Neural progenitor cell (in vitro differentiated cells): ENCODE measurements around the gene RNF225. TPM values are rescaled to one million over a fixed set of nuclear protein-coding genes. Genes with fewer than 3 reads are reported as not detected.
A peak's percentile ranks its signal among the peaks of the same experiment; 100 is the strongest.

Experiments
- DNase-seq: peaks from one replicate; pipeline ENCODE4 v3.0.0-alpha.2; 2016; ENCODE audit warnings: low spot score
- H2AFZ ChIP-seq: fragments of 200-600 bp; sonication (generic); replicated peaks from 2 replicates; pipeline ENCODE4 v1.6.1; 2016; ENCODE audit warnings: antibody characterized with exemption
- H3F3A ChIP-seq: fragments of 200-600 bp; sonication (generic); 2 replicates; pipeline ENCODE4 v1.6.1; 2016; ENCODE audit warnings: antibody characterized with exemption, low read depth
- H3K27ac ChIP-seq: fragments of 200-600 bp; sonication (generic); 2 replicates; pipeline ENCODE4 v1.5.1; 2016; ENCODE audit warnings: mild to moderate bottlenecking
- H3K27me3 ChIP-seq: fragments of 200-600 bp; sonication (generic); 2 replicates; pipeline ENCODE4 v1.6.1; 2016; ENCODE audit warnings: mild to moderate bottlenecking, moderate library complexity
- H3K36me3 ChIP-seq: fragments of 200-600 bp; sonication (generic); 2 replicates; pipeline ENCODE4 v1.5.1; 2016
- H3K4me1 ChIP-seq: fragments of 200-600 bp; sonication (generic); 2 replicates; pipeline ENCODE4 v1.6.1; 2016; ENCODE audit warnings: mixed run types
- H3K4me2 ChIP-seq: fragments of 200-600 bp; sonication (generic); 2 replicates; pipeline ENCODE4 v1.6.1; 2016
- H3K4me3 ChIP-seq: fragments of 200-600 bp; sonication (generic); 2 replicates; pipeline ENCODE4 v1.5.1; 2016
- H3K79me2 ChIP-seq: fragments of 200-600 bp; sonication (generic); 2 replicates; pipeline ENCODE4 v1.6.1; 2016; ENCODE audit warnings: low read depth
- H3K9ac ChIP-seq: fragments of 200-600 bp; sonication (generic); 2 replicates; pipeline ENCODE4 v1.6.1; 2016
- H3K9me3 ChIP-seq: fragments of 200-600 bp; sonication (generic); 2 replicates; pipeline ENCODE4 v1.5.1; 2016; ENCODE audit warnings: low read depth
- H4K20me1 ChIP-seq: fragments of 200-600 bp; sonication (generic); 2 replicates; pipeline ENCODE4 v1.6.1; 2016; ENCODE audit warnings: low read depth
- H3K27ac Mint-ChIP-seq: 3 replicates; pipeline ENCODE4 v1.8.0; 2021; ENCODE audit warnings: mixed read lengths
- H3K27me3 Mint-ChIP-seq: 2 replicates; pipeline ENCODE4 v1.8.0; 2022; ENCODE audit warnings: low read depth, mild to moderate bottlenecking, inconsistent platforms, moderate library complexity, mixed read lengths; ENCODE audit not compliant: insufficient read depth
- H3K36me3 Mint-ChIP-seq: 3 replicates; pipeline ENCODE4 v1.8.0; 2021; ENCODE audit warnings: mixed read lengths
- H3K4me1 Mint-ChIP-seq: 3 replicates; pipeline ENCODE4 v1.8.0; 2021; ENCODE audit warnings: mixed read lengths
- H3K4me3 Mint-ChIP-seq: 3 replicates; pipeline ENCODE4 v1.8.0; 2021; ENCODE audit warnings: mild to moderate bottlenecking, moderate library complexity, mixed read lengths
- H3K9me3 Mint-ChIP-seq: 3 replicates; pipeline ENCODE4 v1.8.0; 2020; ENCODE audit warnings: mixed read lengths
- CTCF ChIP-seq: fragments of 200-600 bp; sonication (generic); IDR thresholded peaks from 2 replicates; pipeline ENCODE4 v1.5.1; 2017; ENCODE audit warnings: antibody characterized with exemption, mild to moderate bottlenecking
- EZH2 ChIP-seq: fragments of 200-600 bp; sonication (generic); IDR thresholded peaks from 2 replicates; pipeline ENCODE4 v1.6.1; 2017; ENCODE audit warnings: antibody characterized with exemption, mild to moderate bottlenecking, moderate library complexity
- EZH2phosphoT487 ChIP-seq: fragments of 200-600 bp; sonication (generic); IDR thresholded peaks from 2 replicates; pipeline ENCODE4 v1.6.1; 2017; ENCODE audit warnings: antibody characterized with exemption
- total RNA-seq: library from RNA; depleted of rRNA; stranded (reverse); fragments of >200 nt; gene quantifications from 2 replicates; pipeline ENCODE4 v1.2.3, GENCODE V29; 2015; ENCODE audit warnings: low replicate concordance

The RNF225 gene
- total RNA-seq, 1 donor from 2014 or later = not detected

- peaks cover 33% of the 10 kb centered on the region for H3K4me1 Mint-ChIP-seq
- H3K27me3 Mint-ChIP-seq = peaks cover 14% of the 10 kb centered on the region
- DNase-seq = peak; percentile 98
- no peak for TF ChIP-seq CTCF
- TF ChIP-seq EZH2 = no peak
- TF ChIP-seq EZH2phosphoT487 = no peak
- H3K27ac Mint-ChIP-seq = peak within 1 kb of the TSS; percentile 99
- peaks cover 16% of the 10 kb centered on the region for H3K4me1 ChIP-seq
- peak within 1 kb of the TSS; percentile 77 for H2AFZ ChIP-seq
- H3K36me3 ChIP-seq = no peaks in the 10 kb centered on the region
- H3K9me3 ChIP-seq = no peaks in the 10 kb centered on the region
- peak within 1 kb of the TSS; percentile 77 for H3K4me3 ChIP-seq
- peaks cover 32% of the 10 kb centered on the region for H3F3A ChIP-seq
- H3K4me2 ChIP-seq = peak within 1 kb of the TSS; percentile 97
- H3K27ac ChIP-seq = peak within 1 kb of the TSS; percentile 90
- peaks cover 13% of the 10 kb centered on the region for H3K36me3 Mint-ChIP-seq
- H3K9me3 Mint-ChIP-seq = no peaks in the 10 kb centered on the region
- H3K4me3 Mint-ChIP-seq = peak within 1 kb of the TSS; percentile 97
- H3K9ac ChIP-seq = peak within 1 kb of the TSS; percentile 79
- peaks cover 56% of the 10 kb centered on the region for H3K79me2 ChIP-seq
- peaks cover 10% of the 10 kb centered on the region for H4K20me1 ChIP-seq
- no peaks in the 10 kb centered on the region for H3K27me3 ChIP-seq
These were observed 8.7 kb upstream of the RNF225 start, which contains the start of gene RPS5 for GRCh38 chr19:58386576-58387337. Gene RPS5 (plus strand): TSS chr19:58387269. CDS start chr19:58388138, 869 bp downstream.

GRCh38 chr19:58387338-58388174, 7.9 kb upstream of the RNF225 start:
- Histone ChIP-seq H3K27ac (no peak overlapping the region), H3F3A (peaks cover 29% of the 10 kb centered on the region), H3K79me2 (peaks cover 58% of the 10 kb centered on the region), H3K9me3 (no peaks in the 10 kb centered on the region), H3K4me1 (peaks cover 14% of the 10 kb centered on the region), H3K4me3 (peak overlapping the region; percentile 77), H4K20me1 (peaks cover 10% of the 10 kb centered on the region), H3K36me3 (no peaks in the 10 kb centered on the region), H3K27me3 (no peaks in the 10 kb centered on the region), H3K9ac (peak overlapping the region; percentile 67), H2AFZ (no peak overlapping the region), H3K4me2 (peak overlapping the region; percentile 97)
- Mint-ChIP-seq H3K4me1 (peaks cover 28% of the 10 kb centered on the region), H3K27me3 (peaks cover 10% of the 10 kb centered on the region), H3K4me3 (peak overlapping the region; percentile 97), H3K36me3 (peaks cover 16% of the 10 kb centered on the region), H3K9me3 (no peaks in the 10 kb centered on the region), H3K27ac (peak overlapping the region; percentile 99)
- no peak for DNase-seq
- TF ChIP-seq CTCF (peak; percentile 11), EZH2phosphoT487 (no peak), EZH2 (no peak)

- H3K4me1 Mint-ChIP-seq = peaks cover 28% of the 10 kb centered on the region
- peaks cover 10% of the 10 kb centered on the region for H4K20me1 ChIP-seq
- no peak overlapping the region for H3K27ac Mint-ChIP-seq
- H2AFZ ChIP-seq = no peak overlapping the region
- peak overlapping the region; percentile 77 for H3K4me3 ChIP-seq
- peaks cover 16% of the 10 kb centered on the region for H3K36me3 Mint-ChIP-seq
- no peak for DNase-seq
- H3K4me1 ChIP-seq = peaks cover 14% of the 10 kb centered on the region
- H3K4me2 ChIP-seq = peak overlapping the region; percentile 97
- peaks cover 29% of the 10 kb centered on the region for H3F3A ChIP-seq
- peak overlapping the region; percentile 67 for H3K9ac ChIP-seq
- H3K27ac ChIP-seq = no peak overlapping the region
- no peak for TF ChIP-seq EZH2phosphoT487
- TF ChIP-seq CTCF = no peak
- no peak for TF ChIP-seq EZH2
- no peaks in the 10 kb centered on the region for H3K36me3 ChIP-seq
- peak overlapping the region; percentile 97 for H3K4me3 Mint-ChIP-seq
- H3K9me3 Mint-ChIP-seq = no peaks in the 10 kb centered on the region
- H3K27me3 ChIP-seq = no peaks in the 10 kb centered on the region
- peaks cover 7% of the 10 kb centered on the region for H3K27me3 Mint-ChIP-seq
- H3K9me3 ChIP-seq = no peaks in the 10 kb centered on the region
- H3K79me2 ChIP-seq = peaks cover 58% of the 10 kb centered on the region
These were observed 7.3 kb upstream of the RNF225 start for GRCh38 chr19:58388175-58388526.
